ENCODE measurements around the gene HNRNPAB.
"Not testable (repeated sequence)": the region's sequence is repeated elsewhere in the genome, so short reads cannot be mapped to it uniquely, and the experiment has no call there.

The HNRNPAB gene

GRCh38 chr5:178247481-178248456, 43.4 kb downstream of the HNRNPAB start:
- no peak for FAIRE-seq

- FAIRE-seq: no peak
Measured at GRCh38 chr5:178248750-178249149, 44.4 kb downstream of the HNRNPAB start.

- FAIRE-seq: no peak
Measured at GRCh38 chr5:178249191-178249989, 45.1 kb downstream of the HNRNPAB start.

GRCh38 chr5:178250263-178250662, 45.9 kb downstream of the HNRNPAB start:
- FAIRE-seq: no peak

GRCh38 chr5:178252258-178252657, 47.9 kb downstream of the HNRNPAB start:
- FAIRE-seq: no peak

- not testable (repeated sequence) for FAIRE-seq
Measured at GRCh38 chr5:178253632-178254031, 49.3 kb downstream of the HNRNPAB start.

- no peak for FAIRE-seq
Measured at GRCh38 chr5:178256746-178257145, 52.4 kb downstream of the HNRNPAB start.

- FAIRE-seq: no peak
Measured at GRCh38 chr5:178257650-178258049, 53.3 kb downstream of the HNRNPAB start.

GRCh38 chr5:178259623-178260536, 55.5 kb downstream of the HNRNPAB start:
- no peak for FAIRE-seq
